ENCODE results near the gene MCTP2.

GRCh38 chr15:94322141-94322540, 90.8 kb downstream of the MCTP2 start:
- TF ChIP-seq GABPA (IDR thresholded peaks at IDR 0.05; ENCODE audit: low read depth) (no peak), REST (IDR thresholded peaks at IDR 0.05; ENCODE audit: insufficient replicate concordance, low read depth) (no peak)
- TF ChIP-seq, protein P1, sequence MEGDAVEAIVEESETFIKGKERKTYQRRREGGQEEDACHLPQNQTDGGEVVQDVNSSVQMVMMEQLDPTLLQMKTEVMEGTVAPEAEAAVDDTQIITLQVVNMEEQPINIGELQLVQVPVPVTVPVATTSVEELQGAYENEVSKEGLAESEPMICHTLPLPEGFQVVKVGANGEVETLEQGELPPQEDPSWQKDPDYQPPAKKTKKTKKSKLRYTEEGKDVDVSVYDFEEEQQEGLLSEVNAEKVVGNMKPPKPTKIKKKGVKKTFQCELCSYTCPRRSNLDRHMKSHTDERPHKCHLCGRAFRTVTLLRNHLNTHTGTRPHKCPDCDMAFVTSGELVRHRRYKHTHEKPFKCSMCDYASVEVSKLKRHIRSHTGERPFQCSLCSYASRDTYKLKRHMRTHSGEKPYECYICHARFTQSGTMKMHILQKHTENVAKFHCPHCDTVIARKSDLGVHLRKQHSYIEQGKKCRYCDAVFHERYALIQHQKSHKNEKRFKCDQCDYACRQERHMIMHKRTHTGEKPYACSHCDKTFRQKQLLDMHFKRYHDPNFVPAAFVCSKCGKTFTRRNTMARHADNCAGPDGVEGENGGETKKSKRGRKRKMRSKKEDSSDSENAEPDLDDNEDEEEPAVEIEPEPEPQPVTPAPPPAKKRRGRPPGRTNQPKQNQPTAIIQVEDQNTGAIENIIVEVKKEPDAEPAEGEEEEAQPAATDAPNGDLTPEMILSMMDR (IDR thresholded peaks at IDR 0.05; ENCODE audit: insufficient read depth, low read length), result no peak
